Loucy (cell line): ENCODE results near the gene ST7L.

Source experiments
- H2AFZ ChIP-seq: fragments of 200-600 bp; sonication (generic); 2 replicates; pipeline ENCODE4 v1.6.0; 2016; ENCODE audit warnings: antibody characterized with exemption, mild to moderate bottlenecking, low read length, moderate library complexity
- H3F3A ChIP-seq: fragments of 200-600 bp; 2 replicates; pipeline ENCODE4 v1.6.0; 2016; ENCODE audit warnings: antibody characterized with exemption, low read depth, mild to moderate bottlenecking
- H3K27me3 ChIP-seq: fragments of 200-600 bp; sonication (generic); 2 replicates; pipeline ENCODE4 v1.6.1; 2014; ENCODE audit warnings: low read length, mild to moderate bottlenecking; ENCODE audit not compliant: insufficient read depth, poor library complexity, severe bottlenecking
- H3K36me3 ChIP-seq: fragments of 200-600 bp; sonication (generic); 2 replicates; pipeline ENCODE4 v1.6.1; 2016; ENCODE audit warnings: low read length; ENCODE audit not compliant: insufficient read depth
- H3K4me1 ChIP-seq: fragments of 200-600 bp; sonication (generic); 2 replicates; pipeline ENCODE4 v1.5.1; 2014; ENCODE audit warnings: low read length, mild to moderate bottlenecking; ENCODE audit not compliant: insufficient read depth, poor library complexity, severe bottlenecking
- H3K4me2 ChIP-seq: fragments of 200-600 bp; sonication (generic); 2 replicates; pipeline ENCODE4 v1.6.0; 2014; ENCODE audit warnings: antibody characterized with exemption, low read length, low read depth, mild to moderate bottlenecking; ENCODE audit not compliant: poor library complexity, severe bottlenecking
- H3K4me3 ChIP-seq: fragments of 200-600 bp; sonication (generic); 2 replicates; pipeline ENCODE4 v1.5.1; 2014; ENCODE audit warnings: low read length, mild to moderate bottlenecking, mixed read lengths; ENCODE audit not compliant: poor library complexity, severe bottlenecking
- H3K79me2 ChIP-seq: fragments of 200-600 bp; sonication (generic); 2 replicates; pipeline ENCODE4 v1.6.1; 2014; ENCODE audit warnings: low read length; ENCODE audit not compliant: insufficient read depth
- H3K9ac ChIP-seq: fragments of 200-600 bp; sonication (generic); 2 replicates; pipeline ENCODE4 v1.6.0; 2014; ENCODE audit warnings: mild to moderate bottlenecking, low read depth, low read length, moderate library complexity; ENCODE audit not compliant: poor library complexity, severe bottlenecking
- H3K9me2 ChIP-seq: fragments of 200-600 bp; sonication (generic); replicated peaks from 2 replicates; pipeline ENCODE4 v1.6.1; 2016; ENCODE audit warnings: low read depth, low read length, mixed read lengths
- H3K9me3 ChIP-seq: fragments of 200-600 bp; sonication (generic); 2 replicates; pipeline ENCODE4 v1.6.1; 2014; ENCODE audit warnings: mild to moderate bottlenecking, antibody characterized with exemption, low read length, low read depth; ENCODE audit not compliant: insufficient read depth
- H4K20me1 ChIP-seq: fragments of 200-600 bp; sonication (generic); 2 replicates; pipeline ENCODE4 v1.6.0; 2014; ENCODE audit warnings: antibody characterized with exemption, low read length, mild to moderate bottlenecking; ENCODE audit not compliant: insufficient read depth, poor library complexity, severe bottlenecking
- CTCF ChIP-seq: fragments of 200-600 bp; sonication (generic); conservative IDR thresholded peaks from 2 replicates; pipeline ENCODE4 v1.5.1; 2014; ENCODE audit warnings: mild to moderate bottlenecking, antibody characterized with exemption, low read length
- EZH2phosphoT487 ChIP-seq: fragments of 200-600 bp; IDR thresholded peaks from 2 replicates; pipeline ENCODE4 v1.6.1; 2018; ENCODE audit warnings: antibody characterized with exemption, mild to moderate bottlenecking, moderate library complexity, borderline replicate concordance

Gene ST7L

GRCh38 chr1:112546076-112546475 lies 72.9 kb downstream of the ST7L start:
- Histone ChIP-seq H3K36me3 (no peaks in the 10 kb centered on the region), H3K4me2 (no peak overlapping the region), H2AFZ (no peak overlapping the region), H3K79me2 (no peaks in the 10 kb centered on the region), H3F3A (no peaks in the 10 kb centered on the region), H3K9me2 (no peaks in the 10 kb centered on the region), H3K4me3 (no peak overlapping the region), H3K9ac (no peak overlapping the region), H3K9me3 (no peaks in the 10 kb centered on the region), H3K27me3 (no peaks in the 10 kb centered on the region), H4K20me1 (no peaks in the 10 kb centered on the region), H3K4me1 (no peaks in the 10 kb centered on the region)
- TF ChIP-seq CTCF (no peak), EZH2phosphoT487 (no peak)

- Histone ChIP-seq H3K9me3 (no peaks in the 10 kb centered on the region), H3K79me2 (no peaks in the 10 kb centered on the region), H3K4me1 (no peaks in the 10 kb centered on the region), H3K4me3 (no peak overlapping the region), H3K27me3 (no peaks in the 10 kb centered on the region), H3K36me3 (no peaks in the 10 kb centered on the region), H3K4me2 (no peak overlapping the region), H3F3A (no peaks in the 10 kb centered on the region), H3K9ac (no peak overlapping the region), H2AFZ (no peak overlapping the region), H4K20me1 (no peaks in the 10 kb centered on the region), H3K9me2 (no peaks in the 10 kb centered on the region)
- TF ChIP-seq CTCF = no peak
- TF ChIP-seq EZH2phosphoT487 = no peak
These were observed 74.2 kb downstream of the ST7L start for GRCh38 chr1:112544751-112545150.

GRCh38 chr1:112544011-112544688 lies 74.8 kb downstream of the ST7L start:
- Histone ChIP-seq H3F3A (no peaks in the 10 kb centered on the region), H4K20me1 (no peaks in the 10 kb centered on the region), H3K4me2 (no peak overlapping the region), H3K79me2 (no peaks in the 10 kb centered on the region), H3K9me3 (no peaks in the 10 kb centered on the region), H3K4me1 (no peaks in the 10 kb centered on the region), H2AFZ (no peak overlapping the region), H3K4me3 (no peak overlapping the region), H3K9ac (no peak overlapping the region), H3K9me2 (no peaks in the 10 kb centered on the region), H3K27me3 (no peaks in the 10 kb centered on the region), H3K36me3 (no peaks in the 10 kb centered on the region)
- TF ChIP-seq EZH2phosphoT487 (no peak), CTCF (no peak)
